SJSA1 (cell line): ENCODE data around the gene BRK1. TPM values are rescaled to one million over a fixed set of nuclear protein-coding genes. Genes with fewer than 3 reads are reported as not detected.
"Not testable (repeated sequence)": the region's sequence is repeated elsewhere in the genome, so short reads cannot be mapped to it uniquely, and the experiment has no call there.

Experiments
- DNase-seq, 2 experiments: peaks; one replicate each; pipeline ENCODE4 v3.0.0-alpha.2; 2015 to 2020; ENCODE audit warnings: low spot score in 2 of 2, low read depth in 1 of 2
- H3K27ac ChIP-seq: fragments of 250-450 bp; sonication (Bioruptor Pico); 2 replicates; pipeline ENCODE4 v1.5.1; 2020; ENCODE audit warnings: mild to moderate bottlenecking, moderate library complexity
- H3K27me3 ChIP-seq: fragments of 250-450 bp; sonication (Bioruptor Pico); replicated peaks from 2 replicates; pipeline ENCODE4 v1.5.1; 2020; ENCODE audit warnings: mild to moderate bottlenecking, moderate library complexity
- H3K36me3 ChIP-seq: fragments of 250-450 bp; sonication (Bioruptor Pico); 2 replicates; pipeline ENCODE4 v1.5.1; 2020; ENCODE audit warnings: mild to moderate bottlenecking
- H3K4me1 ChIP-seq: fragments of 250-450 bp; sonication (Bioruptor Pico); replicated peaks from 2 replicates; pipeline ENCODE4 v1.6.1; 2021; ENCODE audit warnings: mild to moderate bottlenecking
- H3K4me3 ChIP-seq: fragments of 250-450 bp; sonication (Bioruptor Pico); 2 replicates; pipeline ENCODE4 v1.5.1; 2020; ENCODE audit warnings: mild to moderate bottlenecking
- H3K9me3 ChIP-seq: fragments of 250-450 bp; sonication (Bioruptor Pico); replicated peaks from 2 replicates; pipeline ENCODE4 v1.5.1; 2020; ENCODE audit warnings: mild to moderate bottlenecking
- total RNA-seq: library from RNA; depleted of rRNA; stranded (reverse); fragments of >200 nt; shearing (Covaris generic); gene quantifications from 2 replicates; pipeline ENCODE4 v1.2.3, GENCODE V29; 2014

Gene BRK1
- total RNA-seq, 1 experiment from 2014 or later: 112 TPM

DNA sequence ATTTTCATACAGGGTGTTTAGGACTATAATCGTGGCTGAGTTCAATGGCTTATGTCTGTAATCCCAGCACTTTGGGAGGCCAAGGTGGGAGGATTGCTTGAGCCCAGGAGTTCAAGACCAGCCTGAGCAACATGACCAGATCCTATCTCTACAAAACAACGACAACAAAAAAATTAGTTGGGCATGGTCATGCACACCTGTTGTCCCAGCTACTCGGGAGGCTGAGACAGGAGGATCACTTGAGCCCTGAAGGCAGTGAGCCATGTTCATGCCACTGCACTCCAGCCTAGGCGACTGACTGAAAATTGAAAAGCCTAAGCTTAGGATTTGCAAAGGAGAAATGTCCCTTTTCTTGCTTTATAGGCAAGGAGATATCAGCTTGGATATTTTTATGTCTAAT, 1.5 kb downstream of the BRK1 start:
- H3K4me3 ChIP-seq: no peak overlapping the region; the same call in 1 of the 2 replicates
- peaks cover 25% of the 10 kb centered on the region for H3K36me3 ChIP-seq
- no peaks in the 10 kb centered on the region for H3K9me3 ChIP-seq
- no peaks in the 10 kb centered on the region for H3K27me3 ChIP-seq
- peaks cover 8% of the 10 kb centered on the region for H3K4me1 ChIP-seq
- DNase-seq: no peak
- H3K27ac ChIP-seq: no peak overlapping the region

DNA sequence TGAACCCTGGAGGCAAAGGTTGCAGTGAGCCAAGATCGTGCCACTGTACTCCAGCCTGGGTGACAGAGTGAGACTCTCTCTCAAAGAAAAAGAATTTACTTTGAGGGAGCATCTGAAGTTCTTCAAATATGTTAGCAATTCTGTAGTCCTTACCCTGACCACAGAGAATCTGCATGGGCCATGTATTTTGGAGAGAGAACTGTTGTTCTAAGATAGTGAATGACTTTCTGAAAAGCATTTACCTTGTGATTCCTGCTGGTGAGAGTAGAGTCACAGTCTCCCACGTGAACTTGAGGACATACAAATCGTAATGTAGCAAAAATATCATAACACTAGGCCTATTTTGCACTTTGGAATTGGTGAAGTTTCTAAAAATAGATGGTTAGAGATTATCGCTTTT, 3.9 kb downstream of the BRK1 start:
- DNase-seq: no peak
- Histone ChIP-seq H3K4me3 (no peak overlapping the region), H3K9me3 (no peaks in the 10 kb centered on the region), H3K36me3 (peaks cover 37% of the 10 kb centered on the region), H3K27me3 (no peaks in the 10 kb centered on the region), H3K4me1 (peaks cover 8% of the 10 kb centered on the region), H3K27ac (no peak overlapping the region)

DNA sequence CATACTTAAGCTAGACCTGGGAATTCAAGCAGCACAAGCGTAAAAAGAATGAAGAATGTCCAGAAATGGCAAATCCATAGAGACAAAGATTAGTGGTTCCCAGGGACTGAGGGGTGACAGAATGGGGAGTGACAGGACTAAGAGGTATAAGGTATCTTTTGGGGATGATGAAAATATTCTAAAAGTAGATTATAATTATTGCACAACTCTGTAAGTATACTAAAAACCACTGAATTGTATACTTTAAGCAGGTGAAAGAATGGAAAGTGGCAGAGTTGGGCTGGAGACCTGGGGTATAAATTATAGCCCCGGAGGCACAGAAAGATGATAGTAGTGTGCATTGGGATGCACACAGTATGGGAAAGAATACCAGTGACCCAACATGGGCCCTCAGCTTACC, 5.6 kb downstream of the BRK1 start:
- Histone ChIP-seq H3K9me3 (no peaks in the 10 kb centered on the region), H3K27me3 (no peaks in the 10 kb centered on the region), H3K4me1 (peaks cover 8% of the 10 kb centered on the region), H3K4me3 (no peak overlapping the region), H3K27ac (no peak overlapping the region), H3K36me3 (peaks cover 53% of the 10 kb centered on the region)
- no peak for DNase-seq

- Histone ChIP-seq H3K36me3 (peaks cover 64% of the 10 kb centered on the region), H3K27me3 (no peaks in the 10 kb centered on the region), H3K27ac (no peak overlapping the region), H3K4me3 (no peak overlapping the region), H3K9me3 (no peaks in the 10 kb centered on the region), H3K4me1 (no peaks in the 10 kb centered on the region)
- no peak for DNase-seq
Observed at GRCh38 chr3:10122724-10123123, 7.2 kb downstream of the BRK1 start.

GRCh38 chr3:10135872-10136271, 20.4 kb downstream of the BRK1 start:
- not testable (repeated sequence) for H3K4me1 ChIP-seq, DNase-seq, H3K27ac ChIP-seq, H3K36me3 ChIP-seq, H3K9me3 ChIP-seq, H3K27me3 ChIP-seq, H3K4me3 ChIP-seq

GRCh38 chr3:10136426-10137005, 21.0 kb downstream of the BRK1 start:
- Histone ChIP-seq H3K4me1 (no peaks in the 10 kb centered on the region), H3K27me3 (no peaks in the 10 kb centered on the region), H3K27ac (no peak overlapping the region), H3K4me3 (no peak overlapping the region), H3K9me3 (no peaks in the 10 kb centered on the region), H3K36me3 (no peaks in the 10 kb centered on the region)
- DNase-seq: no peak

- H3K4me3 ChIP-seq: no peak overlapping the region
- peaks cover 4% of the 10 kb centered on the region; the same call in 1 of the 2 replicates for H3K36me3 ChIP-seq
- no peaks in the 10 kb centered on the region; the same call in 1 of the 2 replicates for H3K4me1 ChIP-seq
- no peaks in the 10 kb centered on the region for H3K9me3 ChIP-seq
- no peak for DNase-seq
- no peaks in the 10 kb centered on the region for H3K27me3 ChIP-seq
- no peak overlapping the region for H3K27ac ChIP-seq
Observed at GRCh38 chr3:10137178-10137577, 21.7 kb downstream of the BRK1 start.

DNA sequence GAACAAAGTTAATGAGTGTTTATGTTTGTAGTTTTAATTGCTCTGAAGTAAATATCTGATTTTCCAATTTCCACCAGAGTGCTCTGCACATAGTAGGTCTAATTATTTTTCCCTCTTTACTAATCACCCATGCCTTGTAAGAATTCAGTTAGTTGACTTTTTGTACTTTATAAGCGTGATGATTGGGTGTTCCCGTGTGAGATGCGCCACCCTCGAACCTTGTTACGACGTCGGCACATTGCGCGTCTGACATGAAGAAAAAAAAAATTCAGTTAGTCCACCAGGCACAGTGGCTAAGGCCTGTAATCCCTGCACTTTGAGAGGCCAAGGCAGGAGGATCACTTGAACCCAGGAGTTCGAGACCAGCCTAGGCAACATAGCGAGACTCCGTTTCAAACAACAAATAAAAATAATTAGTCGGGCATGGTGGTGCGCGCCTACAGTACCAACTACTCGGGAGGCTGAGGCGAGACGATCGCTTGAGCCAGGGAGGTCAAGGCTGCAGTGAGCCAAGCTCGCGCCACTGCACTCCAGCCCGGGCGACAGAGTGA, 25.6 kb downstream of the BRK1 start:
- no peaks in the 10 kb centered on the region for H3K9me3 ChIP-seq
- DNase-seq: no peak
- no peak overlapping the region for H3K27ac ChIP-seq
- no peaks in the 10 kb centered on the region for H3K27me3 ChIP-seq
- H3K4me3 ChIP-seq: no peak overlapping the region
- H3K36me3 ChIP-seq: peaks cover 27% of the 10 kb centered on the region
- peaks cover 16% of the 10 kb centered on the region for H3K4me1 ChIP-seq

DNA sequence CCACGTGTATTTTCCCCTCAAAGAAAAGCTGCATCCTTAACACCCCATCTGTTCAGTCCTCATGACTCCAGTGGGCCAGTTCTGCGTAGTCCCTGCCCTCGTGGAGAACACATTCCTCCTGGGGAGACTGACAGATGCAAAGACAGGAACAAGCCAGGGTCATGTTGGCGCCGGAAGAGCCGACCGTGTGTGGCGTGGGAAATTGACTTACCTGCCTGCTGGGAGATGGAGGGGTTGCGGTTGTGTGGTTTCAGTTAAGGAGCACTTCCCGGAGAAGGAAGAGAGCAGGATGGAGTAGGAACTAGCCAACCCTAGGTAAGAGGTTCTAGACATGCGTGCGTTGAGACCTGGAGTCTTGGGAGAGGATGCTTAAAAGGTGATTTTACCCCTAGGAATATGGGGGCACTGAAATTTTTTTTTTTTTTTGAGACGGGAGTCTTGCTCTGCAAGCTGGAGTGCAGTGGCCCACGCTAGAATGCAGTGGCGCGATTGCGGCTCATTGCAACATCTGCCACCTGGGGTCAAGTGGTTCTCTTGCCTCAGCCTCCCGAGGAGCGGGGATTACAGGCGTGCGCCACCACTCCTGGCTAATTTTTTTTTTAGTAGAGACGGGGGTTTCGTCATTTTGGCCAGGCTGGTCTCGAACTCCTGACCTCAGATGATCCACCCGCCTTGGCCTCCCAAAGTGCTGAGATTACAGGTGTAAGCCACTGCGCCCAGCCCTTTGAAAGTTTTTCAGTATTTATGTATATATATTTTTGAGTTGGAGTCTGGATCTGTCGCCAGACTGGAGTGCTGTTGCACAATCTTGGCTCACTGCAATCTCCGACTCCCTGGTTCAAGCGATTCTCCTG, 27.5 kb downstream of the BRK1 start:
- peaks cover 35% of the 10 kb centered on the region for H3K36me3 ChIP-seq
- H3K27ac ChIP-seq: peak overlapping the region; percentile 81; the same call in 1 of the 2 replicates
- H3K4me1 ChIP-seq: peaks cover 16% of the 10 kb centered on the region
- no peak for DNase-seq
- H3K27me3 ChIP-seq: no peaks in the 10 kb centered on the region
- H3K9me3 ChIP-seq: no peaks in the 10 kb centered on the region
- peak overlapping the region; percentile 67 for H3K4me3 ChIP-seq

DNA sequence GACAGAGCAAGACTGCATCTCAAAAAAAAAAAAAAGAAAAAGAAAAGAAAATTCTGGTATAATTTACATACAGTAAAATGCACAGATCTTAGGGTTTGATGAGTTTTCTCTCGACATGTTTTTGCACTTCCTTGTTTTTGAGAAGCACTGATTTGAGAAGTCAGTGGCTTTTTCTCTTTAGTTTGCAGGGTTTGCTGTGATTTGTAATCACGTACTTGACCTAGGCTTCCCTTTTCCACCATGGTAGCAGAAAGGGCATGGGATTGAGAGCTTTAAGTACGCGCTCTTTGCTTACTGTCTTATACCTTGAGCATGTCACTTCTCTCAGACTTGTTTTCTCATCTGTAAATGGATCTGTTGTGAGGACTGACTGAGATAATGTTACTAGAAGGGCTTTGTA, 30.2 kb downstream of the BRK1 start:
- Histone ChIP-seq H3K9me3 (no peaks in the 10 kb centered on the region), H3K4me3 (no peak overlapping the region), H3K36me3 (peaks cover 52% of the 10 kb centered on the region), H3K4me1 (peaks cover 16% of the 10 kb centered on the region), H3K27ac (no peak overlapping the region), H3K27me3 (no peaks in the 10 kb centered on the region)
- no peak for DNase-seq

DNA sequence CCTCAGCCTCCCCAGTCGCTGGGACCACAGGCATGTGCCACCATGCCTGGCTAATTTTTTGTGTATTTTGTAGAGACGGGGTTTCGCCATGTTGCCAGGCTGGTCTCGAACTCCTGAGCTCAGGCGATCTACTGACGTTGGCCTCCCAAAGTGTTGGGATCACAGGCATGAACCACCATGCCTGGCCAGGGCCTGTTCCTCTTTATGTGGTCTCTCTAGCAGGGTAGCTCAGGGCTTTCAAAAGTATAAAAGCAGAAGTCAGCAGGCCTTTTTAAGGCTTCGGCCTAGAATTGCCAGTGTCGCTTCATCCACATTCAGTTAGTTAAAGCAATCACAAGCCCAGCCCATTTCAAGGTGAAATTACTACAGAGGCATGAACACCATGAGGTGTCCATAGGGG, 33.8 kb downstream of the BRK1 start:
- Histone ChIP-seq H3K36me3 (peaks cover 49% of the 10 kb centered on the region), H3K4me3 (no peak overlapping the region), H3K4me1 (no peaks in the 10 kb centered on the region), H3K9me3 (no peaks in the 10 kb centered on the region), H3K27ac (no peak overlapping the region), H3K27me3 (no peaks in the 10 kb centered on the region)
- DNase-seq: no peak

- peaks cover 44% of the 10 kb centered on the region for H3K36me3 ChIP-seq
- no peak overlapping the region for H3K4me3 ChIP-seq
- no peaks in the 10 kb centered on the region for H3K4me1 ChIP-seq
Observed at GRCh38 chr3:10150987-10151386, 35.5 kb downstream of the BRK1 start.

GRCh38 chr3:10154335-10155122, 39.1 kb downstream of the BRK1 start:
- no peak overlapping the region for H3K4me3 ChIP-seq
- H3K4me1 ChIP-seq: no peaks in the 10 kb centered on the region
- H3K27ac ChIP-seq: no peak overlapping the region
- no peaks in the 10 kb centered on the region for H3K27me3 ChIP-seq
- H3K36me3 ChIP-seq: peaks cover 31% of the 10 kb centered on the region
- no peak for DNase-seq
- no peaks in the 10 kb centered on the region for H3K9me3 ChIP-seq

More at GRCh38 chr3:10150987-10151386, 35.5 kb downstream of the BRK1 start:
- no peaks in the 10 kb centered on the region for H3K9me3 ChIP-seq
- DNase-seq: no peak
- no peaks in the 10 kb centered on the region for H3K27me3 ChIP-seq
- no peak overlapping the region for H3K27ac ChIP-seq

- Histone ChIP-seq H3K9me3 (no peaks in the 10 kb centered on the region), H3K27ac (no peak overlapping the region), H3K36me3 (peaks cover 25% of the 10 kb centered on the region), H3K4me3 (no peak overlapping the region), H3K27me3 (no peaks in the 10 kb centered on the region), H3K4me1 (no peaks in the 10 kb centered on the region)
- DNase-seq: no peak
Observed at GRCh38 chr3:10155123-10155472, 39.6 kb downstream of the BRK1 start.
